EH (cell line): Measurements from ENCODE around the gene SLC17A7.

Experiments used
- DNase-seq: peaks from one replicate; pipeline ENCODE4 v3.0.0-alpha.2; 2015; ENCODE audit warnings: low read depth

Gene SLC17A7

DNA sequence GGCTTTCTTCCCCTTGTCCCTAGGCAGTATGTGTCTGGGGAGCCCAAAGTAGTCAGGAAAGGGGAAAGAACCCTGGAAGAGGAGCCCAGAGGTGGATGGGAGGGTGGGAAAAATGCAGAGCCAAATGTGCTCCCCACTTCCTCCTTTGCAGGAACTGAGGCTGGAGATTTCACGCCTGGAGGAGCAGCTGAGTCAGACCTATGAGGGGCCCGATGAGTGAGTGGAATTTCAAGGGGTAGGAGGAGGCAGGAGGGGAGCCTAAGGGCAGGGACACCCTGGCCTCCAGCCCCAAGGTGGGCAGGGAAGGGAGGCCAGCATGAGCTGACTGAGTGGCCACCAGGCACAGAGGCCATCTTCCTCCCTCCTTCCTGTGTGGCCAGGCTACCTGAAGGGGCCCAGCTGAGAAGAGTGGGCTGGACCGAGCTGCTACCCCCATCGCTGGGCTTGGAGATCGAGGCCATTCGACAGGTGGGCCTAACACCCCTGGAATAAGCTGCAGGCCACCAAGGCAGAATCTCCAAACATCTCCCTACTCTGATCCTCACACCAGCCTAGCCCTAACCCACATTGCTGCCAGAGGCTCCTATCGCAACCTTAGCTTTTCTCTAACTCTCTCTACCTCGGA, 32.4 kb downstream of the SLC17A7 start:
- DNase-seq = peak; percentile 18

DNA sequence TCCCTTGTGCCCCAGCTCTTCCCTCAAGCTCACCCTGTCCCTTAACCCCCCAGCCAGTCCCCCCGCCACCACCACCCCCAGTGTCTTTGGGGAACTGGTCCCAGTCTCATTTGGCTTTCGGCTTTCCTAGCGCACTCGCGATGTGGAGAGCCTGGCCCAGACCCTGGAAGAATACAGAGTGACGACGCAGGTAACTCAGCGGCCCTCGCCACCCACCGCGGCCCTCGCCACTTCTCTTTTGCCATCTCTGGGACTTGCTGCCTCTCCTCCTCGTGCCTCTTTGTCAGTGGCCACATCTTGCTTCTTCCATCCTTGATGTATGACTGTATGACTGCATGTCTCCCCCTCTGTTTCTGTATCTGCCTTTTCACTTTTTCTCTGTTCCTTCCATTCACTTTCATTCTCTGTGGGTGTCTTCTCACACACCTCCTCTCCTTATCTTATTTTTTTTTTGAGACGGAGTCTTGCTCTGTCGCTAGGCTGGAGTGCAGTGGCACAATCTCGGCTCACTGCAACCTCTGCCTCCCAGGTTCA, 33.8 kb downstream of the SLC17A7 start:
- DNase-seq = no peak

DNA sequence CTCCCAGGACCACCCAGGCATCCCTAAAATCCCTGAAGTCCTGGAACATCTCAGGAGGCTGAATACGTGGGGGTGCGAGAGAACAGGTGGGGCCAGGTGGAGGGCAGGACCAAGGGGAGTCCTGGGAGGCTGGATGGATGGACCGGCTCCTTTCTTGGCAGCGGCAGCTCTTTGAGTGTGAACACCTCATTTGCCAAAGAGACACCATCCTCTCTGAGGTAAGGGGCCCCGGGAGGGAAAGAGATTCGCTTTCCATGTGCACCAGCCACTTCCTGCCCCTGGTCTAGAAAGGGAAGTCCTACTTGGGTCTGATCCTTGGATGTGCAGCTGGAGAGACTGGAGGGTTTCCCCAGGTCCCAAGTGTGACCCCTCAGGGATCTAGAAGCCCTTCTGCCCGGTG, 34.2 kb downstream of the SLC17A7 start:
- no peak for DNase-seq

DNA sequence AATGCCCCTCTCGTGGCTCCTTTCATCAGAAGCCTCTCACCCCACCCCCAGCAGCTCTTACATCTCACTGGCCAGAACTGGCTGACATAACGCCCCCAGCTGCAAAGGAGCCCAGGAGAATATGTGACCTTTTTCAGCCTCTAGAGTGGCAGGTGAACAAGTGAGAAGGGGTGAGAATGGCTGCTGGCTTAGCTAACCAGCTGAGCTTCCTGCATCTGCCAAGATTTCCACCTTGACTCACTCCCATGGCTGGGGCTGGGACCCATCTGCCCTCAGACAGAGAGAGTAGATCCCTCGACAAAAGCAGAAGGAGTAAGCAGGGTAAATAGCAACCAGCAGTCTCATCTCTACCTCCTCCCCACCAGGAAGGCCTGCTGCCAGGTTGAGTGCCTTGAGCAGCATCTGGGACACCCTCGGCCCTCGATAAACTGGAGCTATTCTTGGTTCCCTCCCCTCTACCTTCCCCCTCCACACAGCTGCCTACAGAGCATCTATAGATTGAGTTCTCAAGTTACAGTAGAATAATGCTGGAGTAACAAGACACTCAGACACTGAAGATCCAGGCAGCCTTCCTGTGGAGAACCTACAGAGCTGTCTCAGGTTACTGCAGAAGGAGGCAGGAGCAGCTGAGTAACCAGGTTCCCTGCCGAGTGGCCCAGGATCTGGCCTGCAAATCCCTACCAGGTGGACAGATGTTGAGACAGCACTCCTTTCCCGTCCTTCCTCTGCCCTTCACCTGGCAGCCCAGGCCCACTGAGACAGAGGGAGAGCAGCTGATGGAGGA, 37.7 kb downstream of the SLC17A7 start:
- DNase-seq = no peak

DNA sequence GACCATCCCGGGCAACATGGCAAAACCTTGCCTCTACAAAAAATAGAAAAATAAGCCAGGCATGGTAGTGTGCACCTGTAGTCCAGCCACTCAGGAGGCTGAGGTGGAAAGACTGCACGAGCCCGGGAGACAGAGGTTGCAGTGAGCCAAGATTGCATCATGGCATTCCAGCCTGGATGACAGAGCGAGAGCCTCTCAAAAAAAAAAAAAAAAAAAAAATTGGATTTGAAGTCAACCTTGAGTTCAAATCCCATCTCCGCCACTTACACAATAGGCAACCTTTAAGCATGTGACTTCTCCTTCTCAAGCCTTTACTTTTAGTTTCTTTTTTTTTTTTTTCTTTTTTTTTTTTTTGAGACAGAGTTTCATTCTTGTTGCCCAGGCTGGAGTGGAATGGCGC, 41.3 kb downstream of the SLC17A7 start:
- peak; percentile 32 for DNase-seq

DNA sequence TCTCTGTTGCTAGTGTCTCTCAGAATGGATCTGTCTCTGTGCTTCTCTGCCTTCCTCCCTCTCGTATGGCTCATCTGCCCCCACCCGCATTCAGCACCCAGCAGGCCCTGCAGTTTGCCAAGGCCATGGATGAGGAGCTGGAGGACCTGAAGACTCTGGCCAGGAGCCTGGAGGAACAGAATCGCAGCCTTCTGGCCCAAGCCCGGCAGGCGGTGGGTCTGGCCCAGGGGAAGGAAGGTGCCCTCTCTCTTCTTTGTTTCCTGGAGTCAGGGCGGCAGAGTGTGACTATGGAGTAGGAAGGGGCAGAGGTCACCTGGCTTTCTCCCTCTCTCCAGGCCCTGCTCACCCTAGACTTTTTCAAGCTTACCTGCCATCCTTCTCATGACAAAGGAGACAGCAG, 42.4 kb downstream of the SLC17A7 start:
- no peak for DNase-seq

DNA sequence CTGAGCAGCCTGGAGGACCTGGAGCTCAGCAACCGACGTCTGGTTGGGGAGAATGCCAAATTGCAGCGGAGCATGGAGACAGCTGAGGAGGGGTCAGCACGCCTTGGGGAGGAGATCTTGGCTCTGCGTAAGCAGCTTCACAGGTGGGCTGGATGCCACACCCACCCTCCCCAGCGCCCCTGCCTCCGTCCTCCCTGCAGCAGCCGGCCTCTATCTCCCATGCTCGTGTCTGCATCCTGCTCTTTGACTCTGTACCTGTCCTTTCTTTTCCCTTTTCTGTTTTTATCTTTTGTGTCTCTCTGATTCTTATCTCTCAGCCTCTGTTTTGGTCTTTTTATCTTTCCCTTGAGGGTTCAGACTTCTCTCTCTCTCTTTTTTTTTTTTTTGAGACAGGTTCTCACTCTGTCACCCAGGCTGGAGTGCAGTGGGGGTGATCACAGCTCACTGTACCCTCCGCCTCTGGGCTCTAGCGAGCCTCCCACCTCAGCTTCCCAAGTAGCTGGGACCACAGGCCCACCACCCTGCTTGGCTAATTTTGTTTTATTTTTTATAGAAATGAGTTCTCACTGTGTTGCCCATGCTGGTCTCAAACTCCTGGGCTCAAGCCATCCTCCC, 43.2 kb downstream of the SLC17A7 start:
- no peak for DNase-seq

DNA sequence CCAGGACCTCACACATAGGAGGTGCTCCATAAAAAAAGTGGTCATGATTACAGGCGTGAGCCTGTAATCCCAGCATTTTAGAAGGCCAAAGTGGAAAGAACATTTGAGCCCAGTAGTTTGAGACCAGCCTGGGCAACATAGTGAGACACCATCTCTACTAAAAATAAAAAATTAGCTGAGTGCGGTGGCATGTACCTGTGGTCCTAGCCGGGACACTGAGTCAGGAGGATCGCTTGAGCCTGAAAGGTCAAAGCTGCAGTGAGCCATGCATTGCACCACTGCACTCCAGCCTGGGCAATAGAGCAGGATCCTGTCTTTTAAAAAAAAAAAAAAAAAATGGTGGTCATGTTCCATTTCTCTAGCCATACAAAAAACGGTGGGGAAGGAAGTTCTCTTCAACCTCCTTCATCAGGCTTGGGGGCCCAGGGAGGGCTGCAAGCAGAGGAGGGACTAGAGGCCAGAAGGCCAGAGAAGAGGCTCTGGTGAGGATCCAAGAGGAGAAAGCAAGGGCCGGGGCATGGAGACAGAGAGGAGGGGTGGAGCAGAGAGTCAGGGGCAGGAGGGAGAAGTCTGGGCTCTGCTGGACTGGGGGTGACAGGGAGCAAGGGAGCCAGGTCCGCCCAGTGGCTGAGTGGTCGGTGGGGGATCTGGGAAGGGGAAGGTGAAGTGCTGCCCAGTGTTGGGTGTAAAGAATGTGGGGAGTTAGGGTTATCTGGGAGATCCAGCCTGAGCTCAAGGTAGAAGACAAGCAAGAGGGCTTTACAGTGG, 44.4 kb downstream of the SLC17A7 start:
- no peak for DNase-seq

DNA sequence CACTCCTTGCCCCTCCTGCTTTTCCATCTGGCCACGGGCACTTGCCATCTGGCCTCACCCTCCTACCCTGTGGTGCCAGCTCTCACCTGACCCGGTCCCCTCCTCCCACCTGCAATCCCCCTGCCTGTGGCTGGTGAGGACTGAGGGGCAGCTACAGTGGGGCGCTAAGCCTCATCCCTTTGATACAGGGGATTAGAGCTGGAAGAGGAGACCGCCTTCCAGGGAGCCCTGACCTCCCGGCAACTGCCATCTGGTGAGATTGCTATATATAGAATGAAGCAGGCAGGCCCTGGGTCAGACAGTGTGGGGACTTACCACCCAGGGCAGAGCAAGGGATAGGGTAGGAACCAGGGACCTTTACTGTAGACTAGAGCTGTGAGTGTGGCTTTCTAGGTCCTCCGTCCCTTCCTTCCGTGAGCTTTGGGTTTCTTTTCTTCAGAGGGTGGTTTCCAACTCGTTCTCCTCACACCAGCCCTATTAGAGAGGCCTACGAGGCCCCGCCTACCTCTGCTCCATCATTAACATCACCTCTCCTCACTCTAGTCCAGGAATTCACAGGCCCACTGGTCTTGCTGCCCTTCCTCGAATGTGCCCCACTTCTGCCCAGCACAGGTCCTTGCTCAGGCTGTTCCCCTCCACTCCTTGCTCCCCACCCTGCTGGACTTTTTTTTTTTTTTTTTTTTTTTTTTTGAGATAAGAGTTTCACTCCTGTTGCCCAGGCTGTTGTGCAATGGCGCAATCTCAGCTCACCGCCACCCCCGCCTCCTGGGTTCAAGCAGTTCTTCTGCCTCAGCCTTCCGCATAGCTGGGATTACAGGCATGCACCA, 45.5 kb downstream of the SLC17A7 start:
- no peak for DNase-seq

DNA sequence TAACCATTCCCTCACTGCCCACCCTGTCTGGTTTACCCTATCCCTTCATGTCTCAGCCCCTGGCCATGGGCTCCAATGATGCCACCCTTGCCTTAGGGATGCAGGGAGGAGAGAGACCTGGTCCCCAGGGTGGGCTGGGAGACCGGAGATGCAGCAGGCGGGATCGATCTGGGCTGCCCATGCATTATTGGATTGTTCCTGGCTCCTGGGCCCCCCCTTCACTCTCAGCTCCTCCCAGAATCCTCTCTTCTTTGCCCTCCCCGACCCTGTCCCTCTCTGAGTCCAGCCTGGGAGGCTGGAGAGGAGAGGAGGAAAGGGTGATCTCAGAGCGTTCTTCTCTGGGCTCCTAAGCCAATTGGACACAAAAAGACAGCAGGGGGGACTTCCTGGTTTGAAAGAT, 47.4 kb downstream of the SLC17A7 start:
- no peak for DNase-seq

DNA sequence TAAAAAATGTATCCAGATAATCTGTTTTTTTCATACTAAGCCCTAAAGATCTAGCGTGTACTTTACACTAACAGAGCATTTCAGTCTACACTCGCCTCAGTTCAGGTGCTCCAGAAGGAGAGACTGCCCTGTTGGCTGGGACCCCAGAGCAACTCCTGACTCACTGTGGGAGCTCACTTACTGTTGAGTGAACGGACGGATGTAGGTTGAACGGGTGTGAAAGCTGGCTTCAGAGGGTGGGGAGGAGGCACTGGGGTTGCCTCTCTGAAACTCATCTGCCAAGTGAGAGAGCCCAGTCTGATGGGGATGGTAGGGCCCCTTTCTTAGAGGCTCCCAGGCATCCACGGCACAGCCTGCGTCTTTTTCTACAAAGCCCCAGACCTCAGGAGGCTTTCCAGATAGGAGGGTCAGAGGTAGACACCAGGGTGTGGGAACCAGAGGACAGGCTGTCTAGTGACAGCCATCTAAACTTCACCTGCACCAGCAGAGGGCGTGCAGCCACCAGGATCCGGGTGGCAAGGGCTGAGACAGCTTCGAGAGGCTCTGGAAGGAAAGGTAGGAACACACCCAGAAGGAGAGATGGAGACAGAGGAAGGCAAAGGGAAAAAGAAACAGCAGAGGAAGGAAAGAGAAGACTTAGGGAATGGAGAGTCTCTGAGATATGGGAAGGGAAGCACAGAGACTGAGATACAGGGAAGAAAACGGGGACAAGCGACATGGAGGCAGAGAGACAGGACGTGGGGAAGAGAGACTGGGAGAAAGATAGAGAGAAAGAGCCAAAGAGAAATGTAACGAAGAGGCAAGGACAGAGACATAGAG, 49.5 kb downstream of the SLC17A7 start:
- peak; percentile 77 for DNase-seq

DNA sequence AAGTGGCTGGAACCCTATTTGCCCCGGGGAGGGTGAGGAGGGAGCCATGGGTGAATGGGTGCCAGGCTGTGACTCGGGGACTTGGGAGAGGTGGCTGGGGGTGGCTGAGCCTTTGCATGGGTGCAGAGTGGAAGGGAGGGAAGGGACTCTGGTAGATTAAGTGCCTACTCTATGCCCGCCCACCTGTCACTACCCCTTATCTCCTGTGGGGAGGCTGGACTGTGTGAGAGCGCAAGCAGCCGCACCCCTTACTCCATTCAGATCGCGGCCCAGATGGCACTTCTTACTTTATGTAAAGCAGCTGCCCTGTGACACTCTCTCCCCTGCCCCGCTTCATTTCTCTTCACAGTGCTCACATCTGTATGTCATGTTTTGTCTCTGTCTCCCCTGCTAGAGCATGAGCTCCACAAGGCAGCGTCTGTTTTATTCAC, 50.4 kb downstream of the SLC17A7 start:
- no peak for DNase-seq

DNA sequence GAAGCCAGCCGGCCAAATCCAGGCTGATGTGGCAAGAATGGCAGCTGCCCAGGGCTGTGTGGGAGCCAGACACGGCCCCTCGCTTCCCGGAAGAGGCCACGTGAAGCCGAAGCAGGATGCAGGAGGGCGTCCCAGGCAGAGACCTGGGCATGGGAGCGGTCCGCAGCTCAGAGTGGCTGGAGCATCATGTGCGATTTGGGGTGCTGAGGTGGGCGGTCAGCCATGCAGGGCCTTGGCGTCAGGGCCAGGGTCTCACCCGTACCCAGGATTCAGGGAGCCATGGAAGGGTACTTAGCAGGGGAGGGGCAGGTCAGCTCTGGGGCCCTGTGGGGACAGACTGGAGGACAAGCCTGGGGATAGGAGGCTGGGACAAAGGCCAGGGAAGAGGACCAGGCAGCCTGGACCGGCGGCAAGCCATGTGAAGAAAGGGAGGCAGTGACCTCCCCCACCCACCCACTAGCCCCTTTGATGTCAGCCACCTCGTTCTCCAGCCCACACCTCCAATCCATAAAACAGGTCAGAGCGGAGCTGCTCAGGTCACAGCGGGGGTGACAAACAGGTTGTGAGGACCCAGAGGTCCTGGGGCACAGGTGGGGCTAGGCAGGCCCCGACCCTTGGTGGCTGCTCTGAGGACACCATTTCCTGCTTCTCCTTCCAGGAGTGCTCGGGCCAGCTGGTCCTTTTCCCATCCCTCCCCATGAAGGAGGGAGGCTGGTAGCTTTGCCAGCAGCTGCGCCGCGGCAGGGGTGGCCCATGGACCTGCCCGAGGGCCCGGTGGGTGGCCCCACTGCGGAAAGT, 51.0 kb downstream of the SLC17A7 start:
- no peak for DNase-seq

DNA sequence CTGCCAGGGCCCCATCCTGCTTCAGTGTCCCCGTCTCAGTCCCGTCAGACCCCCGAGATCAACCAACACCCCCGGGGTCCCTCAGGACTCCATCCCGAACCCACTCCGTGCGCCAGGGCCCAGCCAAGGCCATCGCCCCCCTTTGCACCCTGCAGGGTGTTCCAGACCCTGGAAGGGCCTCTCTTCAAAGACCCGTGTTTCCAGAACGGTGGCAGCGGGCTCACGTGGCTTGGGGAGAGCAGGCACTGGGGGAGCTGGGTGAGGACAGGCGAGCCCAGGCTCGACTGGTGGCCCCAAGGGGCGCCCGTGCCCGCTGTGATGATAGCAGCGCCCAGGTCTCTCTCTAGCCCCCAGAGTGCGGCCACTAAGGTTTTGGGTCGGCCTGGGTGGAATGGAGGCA, 51.9 kb downstream of the SLC17A7 start:
- no peak for DNase-seq

DNA sequence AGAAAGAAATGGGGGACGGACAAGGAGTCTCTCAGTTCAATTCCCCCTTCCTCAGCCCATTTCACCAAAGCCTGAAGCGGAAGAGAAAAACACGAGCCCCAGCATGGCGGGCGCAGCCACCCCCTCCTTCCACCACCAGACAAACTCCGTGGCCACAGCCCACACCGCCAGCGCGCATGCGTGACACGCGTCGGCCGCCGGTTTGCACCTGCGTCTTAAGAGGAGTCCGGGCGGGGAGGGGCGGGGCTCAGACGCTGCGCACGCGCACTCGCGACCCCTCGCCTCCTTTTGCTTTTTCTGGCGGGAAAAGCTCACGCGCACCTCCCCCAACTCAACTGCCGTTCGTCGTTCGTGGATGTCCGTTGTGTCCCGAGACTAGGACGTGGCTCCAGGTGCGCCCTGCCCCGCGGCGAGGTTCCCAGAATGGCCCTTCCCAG, 53.4 kb downstream of the SLC17A7 start, which contains the start of gene KASH5:
KASH5 (plus strand) TSS at position 314 of the 437 bp plus-strand sequence. CDS start 2,635 bp downstream, outside the sequence.
- DNase-seq = no peak

DNA sequence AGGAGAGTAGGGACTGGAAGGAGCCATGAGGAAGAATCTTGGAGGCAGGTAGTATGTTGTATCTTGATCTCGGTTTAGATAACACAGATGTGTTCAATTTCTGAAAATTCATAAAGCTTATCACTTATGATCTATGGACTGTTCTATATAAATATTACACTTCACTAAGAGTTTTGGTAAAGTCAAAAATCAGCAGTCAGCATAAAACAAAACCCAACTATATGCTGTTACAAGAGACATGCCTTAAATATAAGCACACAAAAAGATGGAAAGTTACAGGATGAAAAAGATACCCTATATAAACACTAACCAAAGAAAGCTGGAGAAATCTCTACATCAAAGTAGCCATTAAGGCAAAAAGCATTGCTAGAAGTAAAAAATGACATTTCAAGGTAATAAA, 57.7 kb downstream of the SLC17A7 start:
- no peak for DNase-seq

DNA sequence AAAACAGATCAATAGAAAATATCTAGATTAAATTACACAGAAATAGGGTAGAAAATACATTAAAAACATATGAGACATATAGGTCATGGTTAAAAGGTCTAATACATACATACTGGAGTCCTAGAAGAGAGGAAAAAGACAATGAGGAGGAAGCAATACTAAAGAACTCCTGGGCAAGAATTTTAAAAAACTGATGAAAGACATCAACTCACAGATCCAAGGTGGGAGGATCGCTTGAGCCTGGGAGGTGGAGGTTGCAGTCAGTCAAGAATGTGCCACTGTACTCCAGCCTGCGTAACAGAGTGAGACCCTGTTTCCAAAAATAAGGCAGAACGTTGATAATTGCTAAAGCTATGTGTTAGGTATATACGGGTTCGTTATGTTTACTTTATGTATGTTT, 58.7 kb downstream of the SLC17A7 start:
- DNase-seq = no peak

DNA sequence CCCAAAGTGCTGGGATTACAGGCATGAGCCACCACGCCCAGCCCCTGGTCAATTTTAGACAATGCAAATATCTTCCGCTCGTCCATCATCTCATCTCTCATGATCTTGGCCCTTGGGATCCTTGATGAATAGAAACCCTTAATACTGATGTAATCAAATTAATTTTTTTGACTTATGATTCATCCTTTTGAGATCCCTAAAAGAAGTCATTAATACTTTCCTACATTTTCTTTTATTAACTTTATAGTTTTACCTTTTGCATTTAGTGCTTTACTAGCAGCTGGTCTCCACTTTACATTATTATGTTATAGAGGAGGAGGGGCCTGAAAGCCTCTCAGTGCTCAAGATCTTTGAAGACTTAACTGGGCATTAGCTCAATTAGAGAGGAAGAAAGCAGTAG, 60.9 kb downstream of the SLC17A7 start:
- DNase-seq = no peak
